ENCODE data around the gene BUD31.

GRCh38 chr7:99461221-99461620 is 52.5 kb downstream of the BUD31 start:
- TF ChIP-seq POLR2A (IDR thresholded peaks at IDR 0.05; ENCODE audit: low read depth) (no peak), EP300 (IDR thresholded peaks at IDR 0.05) (no peak), CTCF (IDR thresholded peaks at IDR 0.05) (no peak), POLR2AphosphoS5 (IDR thresholded peaks at IDR 0.05) (no peak)
